Ovary (tissue), 9 donors: ENCODE measurements around the gene EPM2A. TPM values are rescaled to one million over a fixed set of nuclear protein-coding genes. Genes with fewer than 3 reads are reported as not detected.

Experiments used
- DNase-seq, 5 donors: peaks; one replicate each; pipeline ENCODE4 v3.0.0-alpha.2; 2019 to 2020
- H3K27ac ChIP-seq, 2 donors: fragments of 200-600 bp; one replicate each; pipeline versions ENCODE4 v1.5.1 to v1.8.0; 2019 to 2022
- H3K27me3 ChIP-seq: fragments of 200-600 bp; one replicate; pipeline ENCODE4 v1.8.0; 2022
- H3K36me3 ChIP-seq: fragments of 200-600 bp; sonication (generic); one replicate; pipeline ENCODE4 v1.5.1; 2019
- H3K4me1 ChIP-seq: one replicate; pipeline ENCODE4 v1.8.1; 2013; ENCODE audit warnings: mild to moderate bottlenecking, moderate library complexity; ENCODE audit not compliant: insufficient read depth
- H3K4me3 ChIP-seq: fragments of 200-600 bp; sonication (generic); one replicate; pipeline ENCODE4 v1.5.1; 2017
- H3K9me3 ChIP-seq, 2 donors: fragments of 200-600 bp in 1 of 2; sonication (generic) in 1 of 2; one replicate each; pipeline versions ENCODE4 v1.5.1 to v1.8.1; 2013 to 2019; ENCODE audit warnings: mild to moderate bottlenecking in 1 of 2, moderate library complexity in 1 of 2
- EP300 ChIP-seq: sonication (generic); formaldehyde crosslinking; IDR thresholded peaks from one replicate; pipeline ENCODE4 v1.6.1; 2017; ENCODE audit warnings: antibody characterized with exemption
- POLR2A ChIP-seq: fragments of 450-650 bp; IDR thresholded peaks from one replicate; pipeline ENCODE4 v1.6.1; 2017; ENCODE audit warnings: antibody characterized with exemption, mild to moderate bottlenecking, moderate library complexity
- WGBS, 3 donors: extraction: QIAGEN DNeasy Blood & Tissue Kit in 1 of 3; methylation state at CpG; one replicate each; pipeline versions ENCODE4 v1.1.5 to v1.1.7; 2013 to 2017; 5-methylcytosine and 5-hydroxymethylcytosine counted together
- intact Hi-C, 4 donors: fragments of 100-400 bp; cut with DNase I; formaldehyde crosslinking; loops; one replicate each; pipeline versions ENCODE4 v1.11.0 to v1.15.1; 2022 to 2023
- polyA plus RNA-seq, 2 donors: library from polyadenylated mRNA; stranded (reverse); fragments of 200-250 nt in 1 of 2; fragments of 350-450 nt in 1 of 2; fragmentation: Illumina TruSeq in 1 of 2; extraction: RNeasy Lipid Tissue Mini Kit (QIAGEN cat#74804) in 1 of 2; gene quantifications; one replicate each; pipeline ENCODE4 v1.2.3, GENCODE V29; 2013 to 2014
- total RNA-seq, 7 donors: library from RNA; depleted of rRNA in 2 of 7; stranded (reverse); fragments of >200 nt in 2 of 7; fragmentation: NEBNext Ultra II Directional in 3 of 7; extraction: Animal tissue kit (Norgen Biotek cat#: 25700) in 3 of 7; gene quantifications; one replicate each; pipeline versions ENCODE4 v1.1.0 to v1.2.4, GENCODE V29; 2016 to 2023
- TF ChIP-seq, protein P1 (sequence below), 3 donors: fragments of 450-650 bp in 2 of 3; fragments of 200-600 bp in 1 of 3; IDR thresholded peaks; one replicate each; pipeline versions ENCODE4 v1.5.1 to v1.8.0; 2016 to 2022; ENCODE audit warnings: antibody characterized with exemption in 3 of 3, mild to moderate bottlenecking in 1 of 3
- donor health status: DM: no; HTN: no; CAD: no; lungs with moderate emphysema.
- donor health status: DM: no; HTN: no; CAD: no.
- donor health status: Bipolar disorder and iron deficiency.
- donor health status: DM: yes; HTN: yes; CAD: no.
- donor health status: DM: no; HTN: no; CAD: no.
- donor health status: DM: yes; HTN: yes; CAD: no.

The EPM2A gene
- total and polyA plus RNA-seq, 9 donors = 6.0 to 23.9 (median 17.5) TPM

DNA sequence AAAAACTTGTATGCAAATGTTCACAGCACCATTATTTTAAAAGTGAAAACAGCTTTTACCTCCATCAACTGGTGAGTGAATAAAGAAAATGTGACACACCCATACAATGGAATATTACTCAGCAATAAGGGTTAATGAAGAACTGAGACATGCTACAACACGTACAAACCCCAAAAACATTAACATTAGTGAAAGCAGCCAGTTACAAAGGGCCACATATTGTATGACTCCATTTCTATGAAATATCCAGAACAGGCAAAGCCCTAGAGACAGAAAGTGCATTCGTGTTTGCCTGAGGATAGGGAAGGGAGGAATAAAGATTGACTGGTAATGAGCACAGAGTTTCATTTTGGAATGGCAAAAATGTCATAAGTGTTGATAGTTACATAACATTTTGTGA lies 21.5 kb downstream of the EPM2A start:
- no peak for DNase-seq
- 83 to 94% (median 85%) methylated on average over 2 of the region's 2 CpGs for WGBS, 3 donors
- H3K27me3 ChIP-seq = no peaks in the 10 kb centered on the region
- no peaks in the 10 kb centered on the region for H3K4me1 ChIP-seq
- no peaks in the 10 kb centered on the region for H3K9me3 ChIP-seq
- no peak overlapping the region for H3K4me3 ChIP-seq
- H3K27ac ChIP-seq = no peak overlapping the region
- intact Hi-C loops = no loop called here
- no peak for TF ChIP-seq EP300
- no peak for TF ChIP-seq POLR2A
- TF ChIP-seq, protein P1, sequence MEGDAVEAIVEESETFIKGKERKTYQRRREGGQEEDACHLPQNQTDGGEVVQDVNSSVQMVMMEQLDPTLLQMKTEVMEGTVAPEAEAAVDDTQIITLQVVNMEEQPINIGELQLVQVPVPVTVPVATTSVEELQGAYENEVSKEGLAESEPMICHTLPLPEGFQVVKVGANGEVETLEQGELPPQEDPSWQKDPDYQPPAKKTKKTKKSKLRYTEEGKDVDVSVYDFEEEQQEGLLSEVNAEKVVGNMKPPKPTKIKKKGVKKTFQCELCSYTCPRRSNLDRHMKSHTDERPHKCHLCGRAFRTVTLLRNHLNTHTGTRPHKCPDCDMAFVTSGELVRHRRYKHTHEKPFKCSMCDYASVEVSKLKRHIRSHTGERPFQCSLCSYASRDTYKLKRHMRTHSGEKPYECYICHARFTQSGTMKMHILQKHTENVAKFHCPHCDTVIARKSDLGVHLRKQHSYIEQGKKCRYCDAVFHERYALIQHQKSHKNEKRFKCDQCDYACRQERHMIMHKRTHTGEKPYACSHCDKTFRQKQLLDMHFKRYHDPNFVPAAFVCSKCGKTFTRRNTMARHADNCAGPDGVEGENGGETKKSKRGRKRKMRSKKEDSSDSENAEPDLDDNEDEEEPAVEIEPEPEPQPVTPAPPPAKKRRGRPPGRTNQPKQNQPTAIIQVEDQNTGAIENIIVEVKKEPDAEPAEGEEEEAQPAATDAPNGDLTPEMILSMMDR (IDR thresholded peaks at IDR 0.05) = no peak
- H3K36me3 ChIP-seq = no peaks in the 10 kb centered on the region

DNA sequence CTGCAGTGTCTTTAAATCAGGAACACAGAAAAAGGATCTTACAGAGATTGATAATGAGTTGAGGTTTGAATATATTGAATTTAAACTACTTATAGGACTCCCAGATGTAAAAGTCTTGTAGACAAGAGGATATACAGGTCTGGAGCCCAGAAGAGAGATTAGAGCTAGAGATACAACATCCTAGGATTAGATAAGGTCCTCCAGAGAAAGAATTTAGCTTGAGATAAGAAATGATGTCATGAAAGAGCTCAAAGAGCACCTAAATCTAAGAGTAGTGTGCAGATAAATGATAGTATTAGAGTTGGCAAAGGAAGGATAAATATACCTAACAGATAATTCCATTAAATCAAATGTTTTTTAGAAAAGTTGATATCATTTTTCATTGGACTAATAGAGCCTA lies 23.9 kb downstream of the EPM2A start:
- no peaks in the 10 kb centered on the region for H3K36me3 ChIP-seq
- H3K27me3 ChIP-seq = no peaks in the 10 kb centered on the region
- DNase-seq = no peak
- no peaks in the 10 kb centered on the region for H3K4me1 ChIP-seq
- no peak overlapping the region for H3K27ac ChIP-seq
- H3K4me3 ChIP-seq = no peak overlapping the region
- intact Hi-C loops = no loop called here
- no peaks in the 10 kb centered on the region for H3K9me3 ChIP-seq
- no peak for TF ChIP-seq POLR2A
- TF ChIP-seq, protein P1 (IDR thresholded peaks at IDR 0.05) = no peak
- no peak for TF ChIP-seq EP300

DNA sequence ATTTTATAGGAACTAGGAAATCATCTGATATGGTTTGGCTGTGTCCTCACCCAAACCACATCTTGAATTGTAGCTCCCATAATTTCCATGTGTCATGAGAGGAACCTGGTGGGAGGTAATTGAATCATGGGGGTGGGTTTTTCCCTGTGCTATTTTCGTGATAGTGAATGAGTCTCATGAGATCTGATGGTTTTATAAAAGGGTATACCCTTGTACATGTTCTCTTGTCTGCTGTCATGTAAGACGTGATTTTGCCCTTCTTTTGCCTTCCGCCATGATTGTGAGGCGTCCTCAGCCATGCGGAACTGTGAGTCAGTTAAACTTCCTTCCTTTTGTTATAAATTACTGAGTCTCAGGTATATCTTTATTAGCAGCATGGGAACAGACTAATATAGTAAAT lies 27.9 kb downstream of the EPM2A start:
- Histone ChIP-seq H3K36me3 (no peaks in the 10 kb centered on the region), H3K9me3 (no peaks in the 10 kb centered on the region), H3K27ac (no peak overlapping the region), H3K27me3 (no peaks in the 10 kb centered on the region), H3K4me1 (no peaks in the 10 kb centered on the region), H3K4me3 (no peak overlapping the region)
- intact Hi-C loops = no loop called here
- no peak for DNase-seq
- TF ChIP-seq POLR2A = no peak
- TF ChIP-seq, protein P1 (IDR thresholded peaks at IDR 0.05) = no peak
- TF ChIP-seq EP300 = no peak
- 94 to 98% (median 97%) methylated on average over 5 of the region's 5 CpGs for WGBS, 3 donors

DNA sequence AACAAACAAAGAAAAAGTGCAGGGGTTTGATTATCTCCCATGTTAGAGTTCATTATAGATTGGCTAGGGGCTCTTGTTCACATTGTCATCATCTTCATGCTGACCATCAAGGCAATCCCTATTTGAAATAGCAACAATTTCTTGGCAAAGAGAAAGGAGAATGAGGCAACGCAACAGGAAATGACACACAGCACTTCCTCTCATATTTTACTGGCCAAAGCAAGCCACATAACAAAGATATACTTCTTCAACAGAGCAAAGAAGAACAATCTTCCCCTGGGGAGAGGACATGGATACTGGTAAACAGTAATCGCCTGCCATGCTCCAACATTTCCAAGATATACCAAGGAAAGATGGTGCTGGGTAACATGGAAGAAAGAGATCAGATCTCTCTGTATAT lies 29.8 kb downstream of the EPM2A start:
- Histone ChIP-seq H3K4me1 (no peaks in the 10 kb centered on the region), H3K9me3 (no peaks in the 10 kb centered on the region), H3K4me3 (no peak overlapping the region), H3K27ac (no peak overlapping the region), H3K27me3 (no peaks in the 10 kb centered on the region), H3K36me3 (no peaks in the 10 kb centered on the region)
- TF ChIP-seq EP300 = no peak
- TF ChIP-seq, protein P1 (IDR thresholded peaks at IDR 0.05) = no peak
- TF ChIP-seq POLR2A = no peak
- WGBS, 3 donors = 79 to 87% (median 86%) methylated on average over 2 of the region's 2 CpGs
- DNase-seq = no peak
- intact Hi-C loops = no loop called here
